Liver (tissue), 9 donors: ENCODE data around the gene ARID3A. TPM values are rescaled to one million over a fixed set of nuclear protein-coding genes. Genes with fewer than 3 reads are reported as not detected.

Source experiments
- DNase-seq: peaks from one replicate; pipeline ENCODE4 v3.0.0-alpha.2; 2017; ENCODE audit warnings: low spot score
- H3K27ac ChIP-seq, 2 donors: one replicate each; pipeline ENCODE4 v1.7.0; 2013; ENCODE audit warnings: inconsistent platforms in 2 of 2, low read length in 2 of 2, control low read depth in 1 of 2, low read depth in 1 of 2, mild to moderate bottlenecking in 1 of 2
- H3K27me3 ChIP-seq, 4 donors: one replicate each; pipeline versions ENCODE4 v1.6.1 to v1.7.0; 2013; ENCODE audit warnings: low read length in 3 of 4, inconsistent platforms in 1 of 4, mild to moderate bottlenecking in 1 of 4, moderate library complexity in 1 of 4; ENCODE audit not compliant: control insufficient read depth in 4 of 4, insufficient read depth in 4 of 4
- H3K36me3 ChIP-seq, 4 donors: one replicate each; pipeline versions ENCODE4 v1.6.1 to v1.7.0; 2013; ENCODE audit warnings: low read length in 3 of 4, mild to moderate bottlenecking in 3 of 4, low read depth in 1 of 4, moderate library complexity in 1 of 4; ENCODE audit not compliant: control insufficient read depth in 4 of 4, insufficient read depth in 3 of 4
- H3K4me1 ChIP-seq, 4 donors: one replicate each; pipeline versions ENCODE4 v1.6.1 to v1.7.0; 2013; ENCODE audit warnings: low read length in 3 of 4, mild to moderate bottlenecking in 3 of 4, moderate library complexity in 1 of 4; ENCODE audit not compliant: control insufficient read depth in 4 of 4, insufficient read depth in 4 of 4
- H3K4me3 ChIP-seq, 3 donors: one replicate each; pipeline versions ENCODE4 v1.6.1 to v1.7.0; 2013; ENCODE audit warnings: low read length in 3 of 3, control low read depth in 1 of 3, low read depth in 1 of 3, mild to moderate bottlenecking in 1 of 3
- H3K9ac ChIP-seq, 2 donors: one replicate each; pipeline ENCODE4 v1.7.0; 2013; ENCODE audit warnings: low read length in 2 of 2, mild to moderate bottlenecking in 2 of 2, moderate library complexity in 2 of 2, control low read depth in 1 of 2, low read depth in 1 of 2
- H3K9me3 ChIP-seq, 4 donors: one replicate each; pipeline versions ENCODE4 v1.6.1 to v1.7.0; 2013; ENCODE audit warnings: low read length in 3 of 4; ENCODE audit not compliant: control insufficient read depth in 4 of 4
- ATF3 ChIP-seq: IDR thresholded peaks from 2 replicates; pipeline ENCODE4 v1.6.1; 2016; ENCODE audit warnings: antibody characterized with exemption
- CTCF ChIP-seq: fragments of 150-350 bp; IDR thresholded peaks from 2 replicates; pipeline ENCODE4 v1.5.1; 2017; ENCODE audit warnings: improper control_type of control experiment, low read depth, low read length; ENCODE audit not compliant: missing input control
- EGR1 ChIP-seq, 2 donors: IDR thresholded peaks; 2 replicates each; pipeline ENCODE4 v1.6.1; 2016 to 2018; ENCODE audit warnings: antibody characterized with exemption in 2 of 2, low read depth in 2 of 2
- FOXA1 ChIP-seq: IDR thresholded peaks from 2 replicates; pipeline ENCODE4 v1.6.1; 2016; ENCODE audit warnings: antibody characterized with exemption
- FOXA2 ChIP-seq: IDR thresholded peaks from 2 replicates; pipeline ENCODE4 v1.6.1; 2016; ENCODE audit warnings: antibody characterized with exemption
- HNF4G ChIP-seq: IDR thresholded peaks from 2 replicates; pipeline ENCODE4 v1.6.1; 2016; ENCODE audit warnings: antibody characterized with exemption
- JUND ChIP-seq, 2 donors: IDR thresholded peaks; 2 replicates each; pipeline ENCODE4 v1.6.1; 2016; ENCODE audit warnings: antibody characterized with exemption in 2 of 2
- MAX ChIP-seq: IDR thresholded peaks from 2 replicates; pipeline ENCODE4 v1.6.1; 2016; ENCODE audit warnings: antibody characterized with exemption
- NR2F2 ChIP-seq: IDR thresholded peaks from 2 replicates; pipeline ENCODE4 v1.6.1; 2016; ENCODE audit warnings: antibody characterized with exemption
- RAD21 ChIP-seq, 2 donors: IDR thresholded peaks; 2 replicates each; pipeline ENCODE4 v1.6.1; 2016; ENCODE audit warnings: antibody characterized with exemption in 2 of 2, mild to moderate bottlenecking in 2 of 2
- RXRA ChIP-seq, 2 donors: IDR thresholded peaks; 2 replicates each; pipeline ENCODE4 v1.6.1; 2017 to 2018; ENCODE audit warnings: antibody characterized with exemption in 2 of 2, mild to moderate bottlenecking in 1 of 2
- TAF1 ChIP-seq: conservative IDR thresholded peaks from 2 replicates; pipeline ENCODE4 v1.6.1; 2016; ENCODE audit warnings: antibody characterized with exemption, mild to moderate bottlenecking
- YY1 ChIP-seq: IDR thresholded peaks from 2 replicates; pipeline ENCODE4 v1.6.1; 2016; ENCODE audit warnings: antibody characterized with exemption, mild to moderate bottlenecking
- ZBTB33 ChIP-seq: IDR thresholded peaks from 2 replicates; pipeline ENCODE4 v1.6.1; 2016; ENCODE audit warnings: antibody characterized with exemption
- WGBS: extraction: QIAGEN DNeasy Blood & Tissue Kit; methylation state at CpG from one replicate; pipeline ENCODE4 v1.1.7; 2013; 5-methylcytosine and 5-hydroxymethylcytosine counted together
- polyA plus RNA-seq, 2 donors: library from polyadenylated mRNA; stranded (reverse) in 1 of 2; unstranded in 1 of 2; fragments of 200-250 nt in 1 of 2; fragments of >200 nt in 1 of 2; fragmentation: Nextera tagmentation in 1 of 2; extraction: Ambion mirVana in 1 of 2; gene quantifications; one replicate each; pipeline versions ENCODE4 v1.2.1 to v1.2.3, GENCODE V29; 2013 to 2015
- total RNA-seq, 2 donors: library from RNA; depleted of rRNA; stranded (reverse); fragments of >200 nt; gene quantifications; one replicate each; pipeline ENCODE4 v1.2.3, GENCODE V29; 2014
- donor health status: healthy.
- donor health status: healthy.
- donor health status: healthy.
- donor health status: healthy.
- donor health status: healthy.

Gene ARID3A
- total and polyA plus RNA-seq, 4 donors: 0.74 to 42.4 (median 3.1) TPM

- TF ChIP-seq ZBTB33 (no peak), NR2F2 (no peak), YY1 (no peak), HNF4G (no peak), MAX (no peak), FOXA2 (no peak), ATF3 (no peak), JUND (IDR thresholded peaks at IDR 0.05) (no peak), RAD21 (IDR thresholded peaks at IDR 0.05) (no peak)
Observed at GRCh38 chr19:906480-906879, 19.4 kb upstream of the ARID3A start (continued).

GRCh38 chr19:907183-907853, 18.5 kb upstream of the ARID3A start:
- Histone ChIP-seq H3K4me1 (peaks cover 5 to 10% (median 7%) of the 10 kb centered on the region in 4 donors), H3K9me3 (no peaks in the 10 kb centered on the region), H3K9ac (no peak overlapping the region), H3K27me3 (no peaks in the 10 kb centered on the region), H3K36me3 (no peaks in the 10 kb centered on the region), H3K27ac (no peak overlapping the region), H3K4me3 (no peak overlapping the region)
- peak; percentile 91 for DNase-seq
- 79% methylated on average over 14 of the region's 14 CpGs for WGBS
- TF ChIP-seq ATF3 (no peak), MAX (no peak), RXRA (IDR thresholded peaks at IDR 0.05) (no peak), CTCF (no peak)

- Histone ChIP-seq H3K27ac (no peak overlapping the region), H3K4me1 (peaks cover 0 to 7% (median 5%) of the 10 kb centered on the region in 4 donors), H3K4me3 (peak overlapping the region in 1 of 3 donors; percentile 98), H3K9me3 (no peaks in the 10 kb centered on the region), H3K9ac (no peak overlapping the region), H3K27me3 (no peaks in the 10 kb centered on the region), H3K36me3 (no peaks in the 10 kb centered on the region)
- 91% methylated on average over 54 of the region's 54 CpGs for WGBS
- DNase-seq: no peak
- TF ChIP-seq FOXA1 (no peak), EGR1 (IDR thresholded peaks at IDR 0.05; ENCODE audit: low read depth in 2 of 2) (no peak), CTCF (no peak), TAF1 (no peak), MAX (no peak)
Observed at GRCh38 chr19:911197-912033, 14.4 kb upstream of the ARID3A start.
